Uterus (tissue), 2 donors: ENCODE measurements around the gene CTDP1.

Experiments used
- CTCF ChIP-seq, 4 experiments: fragments of 200-600 bp in 2 of 4; fragments of 450-650 bp in 2 of 4; sonication (generic) in 2 of 4; IDR thresholded peaks; one replicate each; pipeline ENCODE4 v1.5.1; 2016 to 2019; ENCODE audit warnings: antibody characterized with exemption in 4 of 4, mild to moderate bottlenecking in 2 of 4, moderate library complexity in 1 of 4
- POLR2A ChIP-seq, 2 donors: fragments of 450-650 bp; IDR thresholded peaks; one replicate each; pipeline ENCODE4 v1.6.1; 2016; ENCODE audit warnings: antibody characterized with exemption in 2 of 2, mild to moderate bottlenecking in 1 of 2, moderate library complexity in 1 of 2

GRCh38 chr18:79702906-79703305 is 23.3 kb downstream of the CTDP1 start:
- TF ChIP-seq CTCF (IDR thresholded peaks at IDR 0.05) = no peak
- no peak for TF ChIP-seq POLR2A (IDR thresholded peaks at IDR 0.05)
